GM18498 (cell line): ENCODE data around the gene ZBTB43.
"Not testable (repeated sequence)": the region's sequence is repeated elsewhere in the genome, so short reads cannot be mapped to it uniquely, and the experiment has no call there.

ENCODE experiments used
- ATAC-seq: cut with Tn5 transposase; IDR thresholded peaks from one replicate; pipeline ENCODE4 v1.9.1; 2021; ENCODE audit warnings: mild to moderate bottlenecking, moderate library complexity; ENCODE audit not compliant: unreplicated experiment

Gene ZBTB43

GRCh38 chr9:126788634-126789349 lies 16.0 kb upstream of the ZBTB43 start:
- ATAC-seq: no peak

GRCh38 chr9:126790561-126790960 lies 14.3 kb upstream of the ZBTB43 start:
- ATAC-seq: no peak

DNA sequence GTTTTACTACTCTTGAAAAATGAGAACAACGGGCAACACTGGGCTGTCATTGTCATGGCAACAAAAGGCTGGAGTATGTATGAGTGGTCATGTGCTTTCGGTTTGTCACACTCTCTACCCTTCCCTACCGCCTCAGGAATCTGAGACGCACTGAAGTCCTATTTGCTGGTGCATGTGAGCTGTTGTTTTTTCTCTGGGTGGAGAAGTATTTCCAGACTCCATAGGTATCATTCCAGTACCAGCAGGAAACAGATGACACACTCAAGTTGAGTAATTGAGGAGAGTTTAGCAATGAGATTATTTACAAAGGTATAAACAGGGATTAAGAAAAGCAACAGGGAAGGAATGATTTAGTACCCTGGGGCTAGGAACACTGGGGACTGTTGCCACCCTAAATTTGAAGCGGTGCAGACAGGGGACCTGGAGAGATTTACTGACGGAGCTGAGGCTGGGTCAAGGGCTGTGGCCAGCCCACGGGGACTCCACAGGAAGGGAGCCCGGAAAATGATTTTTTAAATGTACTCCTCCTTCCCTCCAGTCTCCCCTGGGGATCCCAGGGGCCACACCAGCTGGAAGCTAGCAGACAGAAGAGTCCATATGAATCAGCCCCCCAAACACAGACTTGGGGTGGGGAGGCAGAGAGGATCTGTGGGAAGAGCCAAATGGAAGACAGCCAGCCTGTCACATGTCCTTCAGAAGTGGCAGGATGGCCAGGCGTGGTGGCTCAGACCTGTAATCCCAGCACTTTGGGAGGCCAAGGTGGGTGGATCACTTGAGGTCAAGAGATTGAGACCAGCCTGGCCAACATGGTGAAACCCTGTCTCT lies 13.2 kb upstream of the ZBTB43 start:
- ATAC-seq: no peak

GRCh38 chr9:126793686-126794417 lies 11.0 kb upstream of the ZBTB43 start:
- no peak for ATAC-seq

DNA sequence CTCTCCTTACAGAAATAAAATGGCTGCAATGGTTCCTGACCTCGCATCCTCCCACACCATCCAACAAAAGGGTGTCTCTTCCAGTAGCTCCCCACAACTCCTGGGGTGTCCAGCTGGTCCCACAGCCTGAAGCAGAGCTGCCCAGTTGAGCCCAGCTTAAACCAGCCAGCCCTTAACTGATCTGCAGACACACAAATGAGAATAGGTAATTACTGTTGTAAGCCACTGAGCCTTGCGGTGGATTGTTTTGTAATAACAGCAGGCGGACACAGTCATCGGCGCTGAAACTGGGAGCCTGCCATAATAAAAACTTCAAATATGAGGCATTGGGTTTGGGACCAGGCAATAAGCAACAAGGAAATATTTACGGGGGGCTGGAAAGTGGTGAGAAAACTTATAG lies 10.4 kb upstream of the ZBTB43 start:
- ATAC-seq: no peak

GRCh38 chr9:126796758-126797157 lies 8.1 kb upstream of the ZBTB43 start:
- no peak for ATAC-seq

DNA sequence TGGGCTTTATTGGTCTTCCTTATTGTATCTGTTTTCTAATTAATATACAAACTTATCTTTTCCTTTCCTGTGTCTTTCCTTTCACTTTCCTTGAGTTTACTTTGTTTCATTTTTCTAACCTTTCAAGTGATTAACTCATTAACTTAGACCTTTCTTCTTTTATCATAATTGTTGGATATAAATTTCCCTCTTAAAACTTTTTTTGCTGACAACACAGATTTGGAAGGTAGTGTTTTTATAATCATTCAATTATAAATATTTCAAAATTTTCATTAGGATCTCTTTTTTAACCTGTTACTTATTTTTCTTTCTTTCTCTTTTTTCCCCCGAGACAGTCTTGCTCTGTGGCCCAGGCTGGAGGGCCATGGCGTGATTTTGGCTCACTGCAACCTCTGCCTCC lies 6.9 kb upstream of the ZBTB43 start:
- no peak for ATAC-seq

GRCh38 chr9:126799034-126799433 lies 5.8 kb upstream of the ZBTB43 start:
- no peak for ATAC-seq

DNA sequence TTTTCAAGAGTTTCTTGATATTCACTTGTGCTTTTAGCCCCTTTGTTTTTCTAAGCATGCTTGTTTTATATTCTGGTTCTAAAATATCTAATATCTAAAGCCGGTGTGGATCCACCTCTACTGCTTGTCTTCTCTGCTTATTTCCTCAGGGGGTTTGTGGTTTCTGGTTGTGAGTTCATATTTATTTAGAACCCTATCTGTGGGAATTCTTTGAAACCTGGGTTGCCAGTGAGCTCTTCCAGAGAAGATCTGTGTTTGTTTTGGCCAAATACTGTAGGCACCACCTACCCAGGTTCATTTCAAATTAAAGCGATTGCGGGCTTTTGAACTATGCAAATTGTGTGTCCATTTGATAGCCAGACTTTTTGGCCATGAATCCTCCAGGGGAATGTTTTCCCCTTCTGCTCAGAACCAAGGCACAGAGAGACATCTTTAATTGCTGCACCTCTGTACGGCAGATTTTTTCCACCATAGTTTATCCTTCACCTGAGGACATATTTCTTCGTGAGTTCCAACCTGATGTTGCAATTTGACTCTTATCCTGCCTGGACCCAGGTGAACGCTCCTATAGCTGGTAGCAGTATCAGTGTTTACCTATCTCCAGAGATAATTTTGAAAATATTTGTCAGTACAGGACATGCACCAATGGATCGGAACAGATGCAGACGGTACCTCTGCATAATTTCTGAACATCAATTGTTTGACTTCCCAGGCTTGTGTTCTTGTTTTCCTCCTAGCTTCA lies 2.4 kb upstream of the ZBTB43 start:
- no peak for ATAC-seq

- ATAC-seq: no peak
These were observed 593 bp upstream of the ZBTB43 start for GRCh38 chr9:126804198-126804695.

DNA sequence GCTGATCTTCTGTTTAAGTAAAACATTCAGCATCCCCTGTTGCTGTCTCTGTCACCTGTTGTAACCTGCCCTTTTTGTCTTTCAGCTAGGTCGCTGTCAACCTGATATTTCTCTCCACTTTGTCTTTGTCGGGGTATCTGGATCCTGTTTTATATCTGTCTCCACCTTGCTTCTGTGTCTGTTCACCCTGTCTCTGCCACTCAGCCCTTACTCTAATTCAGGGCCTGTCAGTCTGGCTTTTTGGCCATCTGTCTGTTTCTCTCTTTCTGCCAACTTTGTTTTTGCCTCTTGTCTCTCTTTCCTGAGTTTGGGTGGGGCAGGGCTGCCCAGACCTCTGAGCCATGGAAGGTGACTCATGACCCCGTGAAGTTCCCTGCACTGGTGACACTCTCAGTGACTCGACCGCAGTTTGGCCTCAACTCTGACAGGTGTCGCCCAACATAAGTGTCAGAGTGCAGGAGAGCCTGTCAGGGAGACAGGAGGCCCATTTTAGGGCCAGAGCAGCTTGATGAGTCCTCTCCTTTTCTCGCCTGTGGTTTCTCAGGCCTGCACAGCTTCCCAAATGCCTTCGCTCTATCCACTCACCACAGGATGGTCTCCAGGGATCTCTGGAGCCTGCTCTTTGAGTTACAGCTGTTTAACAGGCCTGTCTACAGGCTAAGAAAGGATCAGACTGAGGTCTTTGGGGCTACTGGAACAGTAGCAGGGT lies 868 bp downstream of the ZBTB43 start:
- ATAC-seq: peak; percentile 79

DNA sequence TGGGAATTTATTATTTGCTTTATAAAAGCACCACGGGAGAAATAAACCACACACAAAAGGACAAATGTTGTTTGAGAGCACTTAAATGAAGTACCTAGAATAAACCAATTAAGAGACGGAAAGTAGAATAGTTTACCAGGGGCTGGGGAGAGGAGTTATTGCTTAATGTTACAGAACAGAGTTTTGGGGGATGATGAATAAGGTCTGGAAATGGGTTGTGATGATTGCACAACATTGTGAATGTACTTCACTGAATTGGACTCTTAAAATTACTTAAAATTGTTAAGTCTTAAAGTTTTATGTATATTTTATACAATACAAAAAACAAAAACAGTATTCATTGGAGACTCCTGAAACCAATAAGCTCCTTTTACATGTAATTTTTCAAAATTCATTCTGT lies 1.5 kb downstream of the ZBTB43 start:
- no peak for ATAC-seq

DNA sequence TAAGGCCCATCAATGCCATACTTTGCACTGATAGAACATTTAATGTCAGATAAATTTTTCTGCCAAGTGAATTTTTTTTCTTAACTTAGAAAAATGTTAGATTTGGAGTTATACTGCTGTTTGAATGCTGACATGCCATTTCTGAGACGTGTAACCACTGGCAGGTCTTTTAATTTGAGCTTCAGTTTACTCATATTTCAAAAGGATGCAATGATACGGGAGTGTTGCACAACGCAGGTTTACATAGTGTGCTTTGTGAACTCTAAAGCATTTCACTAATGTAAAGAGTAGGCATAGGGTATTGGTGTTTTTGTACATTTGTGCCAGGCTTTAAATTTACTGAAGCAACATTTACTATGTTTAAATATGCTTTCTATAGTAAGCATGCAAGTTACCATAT lies 4.2 kb downstream of the ZBTB43 start:
- ATAC-seq: no peak

- ATAC-seq: not testable (repeated sequence)
These were observed 5.4 kb downstream of the ZBTB43 start for GRCh38 chr9:126810221-126810620.

DNA sequence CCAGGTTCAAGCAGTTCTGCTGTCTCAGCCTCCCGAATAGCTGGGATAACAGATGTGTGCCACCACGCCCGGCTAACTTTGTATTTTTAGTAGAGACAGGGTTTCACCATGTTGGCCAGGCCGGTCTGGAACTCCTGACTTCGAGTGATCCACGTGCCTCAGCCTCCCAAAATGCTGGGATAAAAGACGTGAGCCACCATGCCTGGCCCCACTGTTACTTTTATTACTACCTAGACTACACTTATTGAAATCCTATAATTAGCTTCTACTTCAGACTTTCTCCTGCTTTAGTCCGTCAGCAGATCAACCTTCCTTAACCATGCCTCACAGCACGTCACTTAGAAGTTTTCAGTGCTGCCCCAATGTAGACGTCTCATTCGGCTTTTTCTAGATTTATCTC lies 8.2 kb downstream of the ZBTB43 start:
- ATAC-seq: no peak

DNA sequence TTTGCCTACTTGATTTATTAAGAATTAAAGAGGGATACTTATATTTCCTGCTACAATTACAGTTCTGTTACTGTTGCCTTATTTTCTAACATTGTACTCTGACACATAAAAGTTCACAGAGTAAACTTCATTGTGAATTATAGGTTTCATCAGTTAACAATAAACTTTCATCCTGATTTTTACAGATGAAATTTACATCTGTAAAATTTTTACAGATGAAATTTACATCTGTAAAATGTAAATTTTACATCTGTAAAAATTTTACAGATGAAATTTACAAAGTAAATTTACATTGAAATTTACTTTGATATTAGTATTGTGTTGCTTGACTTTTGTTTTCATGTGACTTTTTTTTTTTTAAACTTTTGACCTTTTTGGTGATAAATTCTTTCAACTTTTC lies 9.3 kb downstream of the ZBTB43 start:
- ATAC-seq: no peak

GRCh38 chr9:126817615-126818014 lies 12.8 kb downstream of the ZBTB43 start:
- ATAC-seq: not testable (repeated sequence)

DNA sequence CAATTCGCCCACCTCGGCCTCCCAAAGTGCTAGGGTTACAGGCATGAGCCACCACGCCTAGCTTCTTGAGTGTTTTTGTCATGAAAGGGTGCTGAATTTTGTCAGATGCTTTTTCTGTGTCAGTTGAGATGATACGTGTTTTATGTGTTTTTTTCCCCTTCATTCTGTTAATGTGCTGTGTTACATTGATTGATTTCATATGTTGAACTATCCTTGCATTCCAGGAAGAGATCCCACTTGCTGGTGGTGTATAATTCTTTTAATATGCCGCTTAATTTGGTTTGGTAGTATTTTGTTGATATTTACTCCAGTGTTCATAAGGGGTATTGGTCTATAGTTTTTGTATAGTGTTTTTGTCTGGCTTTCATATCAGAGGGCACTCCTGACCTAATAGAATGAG lies 13.6 kb downstream of the ZBTB43 start:
- no peak for ATAC-seq

DNA sequence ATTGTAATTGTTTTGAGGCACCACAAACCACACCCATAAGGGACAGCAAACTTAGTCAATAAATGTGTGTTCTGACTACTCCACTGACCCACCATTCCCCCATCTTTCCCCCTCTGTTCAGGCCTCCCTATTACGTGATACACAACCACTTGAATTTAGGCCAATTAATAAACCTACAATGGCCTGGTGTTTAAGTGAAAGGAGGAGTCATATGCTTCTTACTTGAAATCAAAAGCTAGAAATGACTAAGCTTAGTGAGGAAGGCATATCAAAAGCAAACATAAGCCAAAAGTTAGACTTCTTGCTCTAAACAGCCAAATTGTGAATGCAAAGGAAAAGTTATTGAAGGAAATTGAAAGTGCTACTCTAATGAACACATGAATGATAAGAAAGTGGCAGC lies 14.6 kb downstream of the ZBTB43 start:
- no peak for ATAC-seq

DNA sequence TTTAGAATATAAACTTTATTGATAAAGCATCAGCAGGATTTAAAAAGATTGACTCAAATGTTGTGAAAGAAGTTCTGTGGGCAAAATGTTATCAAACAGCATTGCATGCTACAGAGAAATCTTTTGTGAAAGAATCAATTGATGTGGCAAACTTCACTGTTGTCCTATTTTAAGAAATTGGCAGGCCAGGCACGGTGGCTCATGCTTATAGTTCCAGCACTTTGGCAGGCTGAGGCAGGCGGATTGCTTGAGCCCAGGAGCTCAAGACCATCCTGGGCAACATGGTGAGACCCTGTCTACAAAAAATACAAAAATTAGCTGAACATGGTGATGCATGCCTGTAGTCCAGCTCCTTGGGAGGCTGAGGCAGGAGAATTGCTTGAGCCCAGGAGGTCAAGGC lies 17.4 kb downstream of the ZBTB43 start:
- no peak for ATAC-seq
